OCI-LY1 (cell line): ENCODE measurements around the gene TP53BP2.

Experiments
- H2AFZ ChIP-seq: fragments of 200-600 bp; sonication (generic), shearing (Covaris generic); 2 replicates; pipeline ENCODE4 v1.6.0; 2014; ENCODE audit warnings: antibody characterized with exemption, mild to moderate bottlenecking, low read length
- H3F3A ChIP-seq: fragments of 200-600 bp; sonication (generic), shearing (Covaris generic); 2 replicates; pipeline ENCODE4 v1.6.0; 2014; ENCODE audit warnings: mild to moderate bottlenecking, antibody characterized with exemption, low read length, moderate library complexity; ENCODE audit not compliant: insufficient read depth
- H3K27ac ChIP-seq: fragments of 200-600 bp; sonication (generic); 2 replicates; pipeline ENCODE4 v1.5.1; 2014; ENCODE audit warnings: low read length, mixed run types, mild to moderate bottlenecking, low read depth; ENCODE audit not compliant: poor library complexity, severe bottlenecking
- H3K27me3 ChIP-seq: fragments of 200-600 bp; sonication (generic); 2 replicates; pipeline ENCODE4 v1.6.0; 2014; ENCODE audit warnings: antibody characterized with exemption, mild to moderate bottlenecking, low read length, moderate library complexity; ENCODE audit not compliant: insufficient read depth
- H3K36me3 ChIP-seq: fragments of 200-600 bp; sonication (generic); 2 replicates; pipeline ENCODE4 v1.6.1; 2014; ENCODE audit warnings: mild to moderate bottlenecking, antibody characterized with exemption, low read length, moderate library complexity, mixed read lengths; ENCODE audit not compliant: insufficient read depth
- H3K4me1 ChIP-seq: fragments of 200-600 bp; sonication (generic); 2 replicates; pipeline ENCODE4 v1.5.1; 2014; ENCODE audit warnings: mild to moderate bottlenecking, low read length, moderate library complexity; ENCODE audit not compliant: insufficient read depth, severe bottlenecking
- H3K4me2 ChIP-seq: fragments of 200-600 bp; sonication (generic), shearing (Covaris generic); 2 replicates; pipeline ENCODE4 v1.6.1; 2014; ENCODE audit warnings: low read length
- H3K4me3 ChIP-seq: fragments of 200-600 bp; sonication (generic); 2 replicates; pipeline ENCODE4 v1.5.1; 2014; ENCODE audit warnings: low read length, low read depth, mild to moderate bottlenecking, mixed read lengths; ENCODE audit not compliant: poor library complexity, severe bottlenecking
- H3K79me2 ChIP-seq: fragments of 200-600 bp; shearing (Covaris generic); 2 replicates; pipeline ENCODE4 v1.6.1; 2016; ENCODE audit warnings: mixed run types, low read length, mixed read lengths; ENCODE audit not compliant: insufficient read depth
- H3K9ac ChIP-seq: fragments of 200-600 bp; sonication (generic), shearing (Covaris generic); 2 replicates; pipeline ENCODE4 v1.6.1; 2014; ENCODE audit warnings: mild to moderate bottlenecking, low read length, mixed read lengths
- H3K9me2 ChIP-seq: fragments of 200-600 bp; sonication (generic), shearing (Covaris generic); 2 replicates; pipeline ENCODE4 v1.6.1; 2014; ENCODE audit warnings: low read depth, mild to moderate bottlenecking, low read length, mixed read lengths
- H3K9me3 ChIP-seq: fragments of 200-600 bp; shearing (Covaris generic); 2 replicates; pipeline ENCODE4 v1.6.1; 2014; ENCODE audit warnings: low read length, mixed read lengths
- H4K20me1 ChIP-seq: fragments of 200-600 bp; sonication (generic), shearing (Covaris generic); 2 replicates; pipeline ENCODE4 v1.6.0; 2016; ENCODE audit warnings: mild to moderate bottlenecking, low read length; ENCODE audit not compliant: insufficient read depth
- EZH2 ChIP-seq: fragments of 200-600 bp; sonication (generic), shearing (Covaris generic); IDR thresholded peaks from 2 replicates; pipeline ENCODE4 v1.8.0; 2017; ENCODE audit warnings: borderline replicate concordance, mixed run types, mild to moderate bottlenecking, antibody characterized with exemption, low read length, moderate library complexity, mixed read lengths
- TF ChIP-seq, protein P1 (sequence below): fragments of 200-600 bp; sonication (generic), shearing (Covaris generic); IDR thresholded peaks from 2 replicates; pipeline ENCODE4 v1.5.1; 2017; ENCODE audit warnings: mild to moderate bottlenecking, antibody characterized with exemption, low read length, moderate library complexity, mixed read lengths

TP53BP2 gene

DNA sequence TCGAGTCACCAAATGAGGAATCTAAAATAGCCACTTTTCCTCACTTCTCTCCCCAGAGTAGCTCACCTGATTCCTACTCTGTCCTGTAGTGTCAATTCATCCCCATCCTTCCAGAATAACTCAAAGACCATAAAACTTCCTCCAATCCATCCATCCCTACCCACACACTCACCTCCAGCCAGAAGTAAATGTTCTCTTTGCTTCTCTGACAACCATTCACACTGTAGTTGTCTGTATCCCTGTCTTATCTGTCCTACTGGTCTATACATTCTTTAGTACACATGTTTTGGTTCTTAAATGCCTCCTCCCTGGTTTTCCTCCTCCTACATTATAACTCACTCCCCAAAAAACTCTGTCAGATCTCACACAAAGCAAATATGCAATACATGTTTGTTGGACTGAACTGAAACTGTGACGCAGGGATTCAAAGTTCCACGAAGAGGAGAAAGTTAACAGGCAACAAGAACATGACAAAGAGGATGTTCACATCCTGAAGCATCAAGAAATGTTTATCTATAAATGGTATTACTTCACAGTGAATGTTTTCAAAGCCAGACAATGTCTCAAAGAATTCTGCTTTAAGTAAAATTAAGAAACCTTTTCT lies 11.0 kb downstream of the TP53BP2 start:
- no peak overlapping the region for H3K27ac ChIP-seq

GRCh38 chr1:223833948-223834347 lies 11.8 kb downstream of the TP53BP2 start:
- no peak overlapping the region for H2AFZ ChIP-seq
- no peaks in the 10 kb centered on the region for H3F3A ChIP-seq
- H3K27ac ChIP-seq: no peak overlapping the region
- TF ChIP-seq, protein P1, sequence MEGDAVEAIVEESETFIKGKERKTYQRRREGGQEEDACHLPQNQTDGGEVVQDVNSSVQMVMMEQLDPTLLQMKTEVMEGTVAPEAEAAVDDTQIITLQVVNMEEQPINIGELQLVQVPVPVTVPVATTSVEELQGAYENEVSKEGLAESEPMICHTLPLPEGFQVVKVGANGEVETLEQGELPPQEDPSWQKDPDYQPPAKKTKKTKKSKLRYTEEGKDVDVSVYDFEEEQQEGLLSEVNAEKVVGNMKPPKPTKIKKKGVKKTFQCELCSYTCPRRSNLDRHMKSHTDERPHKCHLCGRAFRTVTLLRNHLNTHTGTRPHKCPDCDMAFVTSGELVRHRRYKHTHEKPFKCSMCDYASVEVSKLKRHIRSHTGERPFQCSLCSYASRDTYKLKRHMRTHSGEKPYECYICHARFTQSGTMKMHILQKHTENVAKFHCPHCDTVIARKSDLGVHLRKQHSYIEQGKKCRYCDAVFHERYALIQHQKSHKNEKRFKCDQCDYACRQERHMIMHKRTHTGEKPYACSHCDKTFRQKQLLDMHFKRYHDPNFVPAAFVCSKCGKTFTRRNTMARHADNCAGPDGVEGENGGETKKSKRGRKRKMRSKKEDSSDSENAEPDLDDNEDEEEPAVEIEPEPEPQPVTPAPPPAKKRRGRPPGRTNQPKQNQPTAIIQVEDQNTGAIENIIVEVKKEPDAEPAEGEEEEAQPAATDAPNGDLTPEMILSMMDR: no peak
- TF ChIP-seq EZH2: no peak
- no peaks in the 10 kb centered on the region for H3K9me2 ChIP-seq
- H3K4me2 ChIP-seq: no peak overlapping the region
- no peak overlapping the region for H3K9ac ChIP-seq
- H3K9me3 ChIP-seq: no peaks in the 10 kb centered on the region
- H4K20me1 ChIP-seq: 0 out of 2 replicates have a peak, but pooled peaks cover 3% of the 10 kb centered on the region
- no peaks in the 10 kb centered on the region for H3K27me3 ChIP-seq
- H3K79me2 ChIP-seq: no peaks in the 10 kb centered on the region
- H3K4me3 ChIP-seq: no peak overlapping the region
- H3K36me3 ChIP-seq: no peaks in the 10 kb centered on the region
- no peaks in the 10 kb centered on the region for H3K4me1 ChIP-seq

More for the DNA sequence above, 11.0 kb downstream of the TP53BP2 start:
- no peak for TF ChIP-seq EZH2
- TF ChIP-seq, protein P1: no peak
- no peak overlapping the region for H2AFZ ChIP-seq
- no peaks in the 10 kb centered on the region for H3K79me2 ChIP-seq
- no peaks in the 10 kb centered on the region; the same call in 1 of the 2 replicates for H3K36me3 ChIP-seq
- H3K27me3 ChIP-seq: no peaks in the 10 kb centered on the region
- H3K4me2 ChIP-seq: no peak overlapping the region
- H3K9me2 ChIP-seq: no peaks in the 10 kb centered on the region
- H3K4me1 ChIP-seq: no peaks in the 10 kb centered on the region
- H3F3A ChIP-seq: no peaks in the 10 kb centered on the region
- H3K9me3 ChIP-seq: no peaks in the 10 kb centered on the region
- no peak overlapping the region for H3K4me3 ChIP-seq
- 0 out of 2 replicates have a peak, but pooled peaks cover 3% of the 10 kb centered on the region for H4K20me1 ChIP-seq
- H3K9ac ChIP-seq: no peak overlapping the region

DNA sequence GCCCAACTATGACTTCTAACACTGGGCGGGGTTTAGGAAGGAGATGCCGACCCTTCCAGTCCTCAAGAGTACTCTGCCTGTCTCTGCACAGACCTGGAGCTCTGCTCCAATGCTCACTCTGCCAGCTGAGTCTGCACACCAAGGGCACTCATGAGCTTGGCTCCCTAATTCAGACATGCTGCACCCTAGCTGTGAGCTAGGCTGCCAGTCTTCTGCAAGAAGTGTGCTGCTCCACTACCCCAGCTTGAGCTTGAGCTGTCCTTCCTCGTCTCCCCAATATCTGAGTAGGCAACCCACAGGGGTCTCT lies 13.2 kb downstream of the TP53BP2 start:
- no peaks in the 10 kb centered on the region for H3K9me3 ChIP-seq
- no peak overlapping the region for H3K4me2 ChIP-seq
- H3K9me2 ChIP-seq: no peaks in the 10 kb centered on the region
- TF ChIP-seq EZH2: no peak
- TF ChIP-seq, protein P1: no peak
- no peaks in the 10 kb centered on the region for H3F3A ChIP-seq
- H3K4me1 ChIP-seq: no peaks in the 10 kb centered on the region
- H3K27ac ChIP-seq: no peak overlapping the region
- no peak overlapping the region for H3K4me3 ChIP-seq
- H3K79me2 ChIP-seq: no peaks in the 10 kb centered on the region
- no peak overlapping the region for H2AFZ ChIP-seq
- 0 out of 2 replicates have a peak, but pooled peaks cover 3% of the 10 kb centered on the region for H4K20me1 ChIP-seq
- no peak overlapping the region for H3K9ac ChIP-seq
- H3K36me3 ChIP-seq: no peaks in the 10 kb centered on the region
- H3K27me3 ChIP-seq: no peaks in the 10 kb centered on the region
